HepG2 (cell line): Measurements from ENCODE around the gene VRK3. TPM values are rescaled to one million over a fixed set of nuclear protein-coding genes. Genes with fewer than 3 reads are reported as not detected.

Experiments
- AKAP8 ChIP-seq: sonication (generic); formaldehyde crosslinking; IDR thresholded peaks from 2 replicates; pipeline ENCODE4 v1.5.1; 2020; ENCODE audit warnings: mild to moderate bottlenecking, missing genetic modification reagents
- CENPBD1 ChIP-seq: sonication (generic); formaldehyde crosslinking; IDR thresholded peaks from 2 replicates; pipeline ENCODE4 v1.8.0; 2022; ENCODE audit warnings: missing genetic modification reagents, low read depth, mild to moderate bottlenecking, borderline replicate concordance
- CREB3 ChIP-seq: sonication (generic); formaldehyde crosslinking; IDR thresholded peaks from 2 replicates; pipeline ENCODE4 v1.5.0; 2020; ENCODE audit warnings: missing genetic modification reagents
- DBP ChIP-seq: sonication (generic); formaldehyde crosslinking; IDR thresholded peaks from 2 replicates; pipeline ENCODE4 v1.4.0; 2020; ENCODE audit warnings: missing genetic modification reagents; ENCODE audit errors: not compliant biosample characterization
- DPF2 ChIP-seq: sonication (generic); formaldehyde crosslinking; IDR thresholded peaks from 2 replicates; pipeline ENCODE4 v1.4.0; 2020; ENCODE audit warnings: mild to moderate bottlenecking, low read depth, missing genetic modification reagents, borderline replicate concordance
- GRHL1 ChIP-seq: sonication (generic); formaldehyde crosslinking; conservative IDR thresholded peaks from 2 replicates; pipeline ENCODE4 v1.8.0; 2022; ENCODE audit warnings: missing genetic modification reagents
- HES4 ChIP-seq: sonication (generic); formaldehyde crosslinking; IDR thresholded peaks from 2 replicates; pipeline ENCODE4 v1.9.0; 2021; ENCODE audit warnings: mild to moderate bottlenecking, missing genetic modification reagents, borderline replicate concordance
- HIC2 ChIP-seq: sonication (generic); formaldehyde crosslinking; IDR thresholded peaks from 2 replicates; pipeline ENCODE4 v1.9.0; 2022; ENCODE audit warnings: low read depth, missing genetic modification reagents
- MEIS1 ChIP-seq: sonication (generic); formaldehyde crosslinking; IDR thresholded peaks from 2 replicates; pipeline ENCODE4 v1.9.0; 2021; ENCODE audit warnings: mild to moderate bottlenecking, missing genetic modification reagents, moderate library complexity, borderline replicate concordance
- NAIF1 ChIP-seq: sonication (generic); formaldehyde crosslinking; IDR thresholded peaks from 2 replicates; pipeline ENCODE4 v1.5.0; 2020; ENCODE audit warnings: mild to moderate bottlenecking, missing genetic modification reagents, borderline replicate concordance
- NFKB2 ChIP-seq: sonication (generic); formaldehyde crosslinking; IDR thresholded peaks from 2 replicates; pipeline ENCODE4 v1.4.0; 2020; ENCODE audit warnings: missing genetic modification reagents, borderline replicate concordance
- NKX3-1 ChIP-seq: sonication (generic); formaldehyde crosslinking; IDR thresholded peaks from 2 replicates; pipeline ENCODE4 v1.5.0; 2020; ENCODE audit warnings: missing genetic modification reagents
- RBM22 ChIP-seq: fragments of 200-400 bp; formaldehyde crosslinking; optimal IDR thresholded peaks from 2 replicates; pipeline ENCODE3; 2017; ENCODE audit warnings: mild to moderate bottlenecking, low read length, moderate library complexity
- REXO4 ChIP-seq: sonication (generic); formaldehyde crosslinking; IDR thresholded peaks from 2 replicates; pipeline ENCODE4 v1.8.0; 2022; ENCODE audit warnings: missing genetic modification reagents, mild to moderate bottlenecking, borderline replicate concordance
- RXRB ChIP-seq: IDR thresholded peaks from 2 replicates; pipeline ENCODE4 v1.6.1; 2016; ENCODE audit warnings: borderline replicate concordance, missing genetic modification reagents, missing compliant biosample characterization
- STAG1 ChIP-seq: sonication (generic); formaldehyde crosslinking; IDR thresholded peaks from 2 replicates; pipeline ENCODE4 v1.4.0; 2020; ENCODE audit warnings: missing genetic modification reagents
- TRAFD1 ChIP-seq: sonication (generic); formaldehyde crosslinking; IDR thresholded peaks from 2 replicates; pipeline ENCODE4 v1.5.1; 2020; ENCODE audit warnings: missing genetic modification reagents, mild to moderate bottlenecking, borderline replicate concordance
- ZNF326 ChIP-seq: sonication (generic); formaldehyde crosslinking; IDR thresholded peaks from 2 replicates; pipeline ENCODE4 v1.4.0; 2020; ENCODE audit warnings: missing genetic modification reagents, borderline replicate concordance
- ZNF546 ChIP-seq: sonication (generic); formaldehyde crosslinking; conservative IDR thresholded peaks from 2 replicates; pipeline ENCODE4 v1.8.1; 2023; ENCODE audit warnings: mild to moderate bottlenecking, missing genetic modification reagents
- ZNF569 ChIP-seq: sonication (generic); formaldehyde crosslinking; IDR thresholded peaks from 2 replicates; pipeline ENCODE4 v1.5.0; 2020; ENCODE audit warnings: mild to moderate bottlenecking, missing genetic modification reagents, moderate library complexity, borderline replicate concordance
- ZSCAN12 ChIP-seq: sonication (generic); formaldehyde crosslinking; IDR thresholded peaks from 2 replicates; pipeline ENCODE4 v1.9.0; 2021; ENCODE audit warnings: mild to moderate bottlenecking, missing genetic modification reagents
- polyA plus RNA-seq, 8 experiments: library from polyadenylated mRNA; depleted of rRNA in 3 of 8; stranded (reverse) in 7 of 8; unstranded in 1 of 8; fragments of >200 nt; fragmentation: Illumina TruSeq in 4 of 8; extraction: Trizol in 4 of 8; gene quantifications; 2 replicates each; pipeline versions ENCODE4 v1.2.1 to v1.2.3, GENCODE V29; 2011 to 2016; ENCODE audit warnings: low read depth in 4 of 8, missing spikeins in 1 of 8, mixed read lengths in 1 of 8; ENCODE audit not compliant: insufficient read depth in 1 of 8
- total RNA-seq, 5 experiments: library from RNA; depleted of rRNA; stranded (reverse); fragments of >200 nt; fragmentation: Illumina TruSeq; extraction: Trizol; gene quantifications; 2 replicates each; pipeline ENCODE4 v1.2.3, GENCODE V29; 2016; ENCODE audit warnings: low read depth in 1 of 5

Gene VRK3
- total and polyA plus RNA-seq, 2 of the 13 experiments (the other 11 are each of a cell fraction or from before 2014, with no cell fraction given) = 23.8 to 28.3 TPM

GRCh38 chr19:50025794-50026549, 800 bp upstream of the VRK3 start, which contains the start of gene ZNF473 (continued):
- TF ChIP-seq HIC2 (CRISPR knock-in tag) (peak; percentile 53; the same call in 1 of the 2 replicates), ZNF569 (peak; percentile 63; the same call in 1 of the 2 replicates), HES4 (CRISPR knock-in tag) (peak; percentile 92), NAIF1 (no peak; the same call in 1 of the 2 replicates), NKX3-1 (CRISPR knock-in tag) (peak; percentile 98), RBM22 (peak; percentile 41), REXO4 (CRISPR knock-in tag) (peak; percentile 99), ZNF326 (CRISPR knock-in tag) (no peak), CENPBD1 (CRISPR knock-in tag) (no peak), ZSCAN12 (CRISPR knock-in tag) (no peak), STAG1 (CRISPR knock-in tag) (no peak), GRHL1 (CRISPR knock-in tag) (no peak), RXRB (CRISPR knock-in tag) (peak; percentile 47; the same call in 1 of the 2 replicates), DPF2 (CRISPR knock-in tag) (no peak), ZNF546 (CRISPR knock-in tag) (peak; percentile 86; the same call in 1 of the 2 replicates), AKAP8 (CRISPR knock-in tag) (no peak), DBP (CRISPR knock-in tag) (peak; percentile 94), MEIS1 (CRISPR knock-in tag) (peak; percentile 91; the same call in 1 of the 2 replicates), NFKB2 (CRISPR knock-in tag) (peak; percentile 99), TRAFD1 (peak; percentile 73; the same call in 1 of the 2 replicates), CREB3 (no peak)
